Omental fat pad (tissue), 4 donors: ENCODE measurements around the gene RAB33B. TPM values are rescaled to one million over a fixed set of nuclear protein-coding genes. Genes with fewer than 3 reads are reported as not detected.
A peak's percentile ranks its signal among the peaks of the same experiment; 100 is the strongest.
"Not testable (repeated sequence)": the region's sequence is repeated elsewhere in the genome, so short reads cannot be mapped to it uniquely, and the experiment has no call there.

Experiments used
- ATAC-seq: fragments of 150-250 bp; one replicate; pipeline ENCODE4 v1.9.1; 2016; ENCODE audit warnings: mild to moderate bottlenecking, moderate library complexity; ENCODE audit not compliant: low FRiP score
- DNase-seq: peaks from one replicate; pipeline ENCODE4 v3.0.0-alpha.2; 2019; ENCODE audit warnings: low spot score
- total RNA-seq, 4 donors: library from RNA; depleted of rRNA; stranded (reverse); fragments of >200 nt; gene quantifications; one replicate each; pipeline ENCODE4 v1.1.0, GENCODE V29; 2016
- TF ChIP-seq, protein P1 (sequence below), 3 donors: fragments of 450-650 bp; IDR thresholded peaks; one replicate each; pipeline ENCODE4 v1.5.1; 2016 to 2017; ENCODE audit warnings: antibody characterized with exemption in 3 of 3, mild to moderate bottlenecking in 3 of 3, moderate library complexity in 2 of 3

RAB33B gene
- total RNA-seq, 4 donors from 2014 or later = 7.4 to 14.8 (median 10.6) TPM

DNA sequence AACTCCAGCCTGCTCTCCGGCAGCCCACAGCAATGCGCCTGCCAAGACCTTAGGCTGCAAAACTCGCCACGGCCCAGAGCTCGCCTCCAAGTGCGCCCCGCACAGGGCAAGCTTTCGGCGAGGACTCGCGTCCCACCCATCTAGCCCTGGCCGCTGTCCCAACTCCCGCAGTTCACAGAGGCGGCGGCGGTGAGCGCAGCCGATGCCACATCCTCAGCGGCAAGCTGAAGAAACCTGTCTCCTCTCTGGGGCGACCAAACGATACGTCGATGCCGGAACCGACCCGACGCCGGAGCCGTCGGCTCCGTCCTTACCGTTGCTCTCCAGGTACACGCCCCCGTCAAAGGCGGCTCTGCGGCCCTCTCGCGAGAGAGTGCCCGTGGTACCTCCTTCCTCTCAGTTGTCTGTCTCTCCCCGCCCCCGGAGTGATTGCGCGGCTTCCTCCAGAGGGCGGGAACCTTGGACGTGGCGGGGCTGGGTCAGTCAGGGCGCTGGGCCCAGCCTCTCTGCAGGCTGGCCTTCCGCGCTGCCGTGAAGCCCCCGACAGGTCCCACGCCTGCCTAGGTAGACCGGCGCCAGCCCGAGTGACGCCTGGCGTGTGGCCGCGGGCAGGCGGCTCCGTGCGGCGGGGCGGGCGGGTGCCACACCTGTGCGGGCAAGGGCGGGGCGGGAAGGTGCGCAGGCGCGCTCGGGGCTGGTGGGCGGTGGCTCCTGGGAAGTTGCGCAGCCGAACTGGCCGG, 380 bp upstream of the RAB33B start:
- ATAC-seq (peak; percentile 98), DNase-seq (peak; percentile 91)
- TF ChIP-seq, protein P1, sequence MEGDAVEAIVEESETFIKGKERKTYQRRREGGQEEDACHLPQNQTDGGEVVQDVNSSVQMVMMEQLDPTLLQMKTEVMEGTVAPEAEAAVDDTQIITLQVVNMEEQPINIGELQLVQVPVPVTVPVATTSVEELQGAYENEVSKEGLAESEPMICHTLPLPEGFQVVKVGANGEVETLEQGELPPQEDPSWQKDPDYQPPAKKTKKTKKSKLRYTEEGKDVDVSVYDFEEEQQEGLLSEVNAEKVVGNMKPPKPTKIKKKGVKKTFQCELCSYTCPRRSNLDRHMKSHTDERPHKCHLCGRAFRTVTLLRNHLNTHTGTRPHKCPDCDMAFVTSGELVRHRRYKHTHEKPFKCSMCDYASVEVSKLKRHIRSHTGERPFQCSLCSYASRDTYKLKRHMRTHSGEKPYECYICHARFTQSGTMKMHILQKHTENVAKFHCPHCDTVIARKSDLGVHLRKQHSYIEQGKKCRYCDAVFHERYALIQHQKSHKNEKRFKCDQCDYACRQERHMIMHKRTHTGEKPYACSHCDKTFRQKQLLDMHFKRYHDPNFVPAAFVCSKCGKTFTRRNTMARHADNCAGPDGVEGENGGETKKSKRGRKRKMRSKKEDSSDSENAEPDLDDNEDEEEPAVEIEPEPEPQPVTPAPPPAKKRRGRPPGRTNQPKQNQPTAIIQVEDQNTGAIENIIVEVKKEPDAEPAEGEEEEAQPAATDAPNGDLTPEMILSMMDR (IDR thresholded peaks at IDR 0.05) = peak in 1 of 3 donors; percentile 18

DNA sequence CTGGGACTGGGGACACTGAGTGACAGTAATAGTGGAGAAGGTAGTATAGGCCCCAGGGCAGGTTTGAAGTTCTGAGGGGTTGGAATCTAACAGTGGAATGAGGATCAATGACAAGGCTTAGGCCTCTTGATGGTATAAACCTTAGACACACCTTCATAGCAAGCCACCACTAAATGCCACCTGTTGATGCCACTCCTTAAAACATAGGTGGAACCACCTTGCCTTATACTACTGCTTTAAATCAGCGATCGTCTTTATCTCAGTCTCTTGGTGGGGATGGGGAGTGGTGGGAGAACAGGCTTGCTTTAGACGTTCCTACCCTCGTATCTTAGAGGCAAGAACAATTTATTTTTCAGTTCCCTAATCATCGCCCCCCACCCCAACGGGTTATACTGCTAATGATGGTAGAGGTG, 1.2 kb downstream of the RAB33B start:
- no peak for ATAC-seq
- TF ChIP-seq, protein P1 (IDR thresholded peaks at IDR 0.05) = no peak
- no peak for DNase-seq

DNA sequence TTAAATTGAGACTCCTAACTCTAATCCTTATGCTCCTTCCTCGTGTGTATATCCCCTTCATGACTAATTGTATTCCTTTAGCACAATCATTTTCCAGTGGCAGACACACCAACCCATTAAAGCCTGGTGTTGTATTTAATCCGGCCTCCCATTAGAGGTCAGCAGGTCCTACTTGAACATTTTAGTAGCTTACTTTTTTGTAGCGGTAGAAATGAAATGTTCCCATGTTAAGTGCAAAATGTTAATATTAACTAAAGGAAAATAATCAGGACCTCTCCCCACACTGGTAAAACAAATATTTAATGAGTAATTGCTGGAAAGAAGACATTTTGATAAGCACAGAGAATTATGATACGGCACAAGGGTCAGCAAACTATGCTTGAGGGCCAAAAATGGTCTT, 3.4 kb downstream of the RAB33B start:
- ATAC-seq (no peak), DNase-seq (no peak)
- TF ChIP-seq, protein P1 (IDR thresholded peaks at IDR 0.05) = no peak

DNA sequence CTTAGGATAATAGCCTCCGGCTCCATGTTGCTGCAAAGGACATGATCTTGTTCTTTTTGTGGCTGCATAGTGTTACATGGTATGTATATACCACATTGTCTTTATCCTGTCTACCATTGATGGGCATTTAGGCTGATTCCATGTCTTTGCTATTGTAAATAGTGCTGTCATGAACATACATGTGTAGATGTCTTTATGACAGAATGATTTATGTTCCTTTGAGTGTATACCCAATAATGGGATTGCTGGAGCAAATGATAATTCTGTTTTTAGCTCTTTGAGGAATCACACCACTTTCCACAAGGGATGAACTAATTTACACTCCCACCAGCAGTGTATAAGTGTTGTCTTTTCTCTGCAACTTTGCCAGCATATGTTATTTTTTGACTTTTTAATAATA, 4.6 kb downstream of the RAB33B start:
- DNase-seq (no peak), ATAC-seq (no peak)
- TF ChIP-seq, protein P1 (IDR thresholded peaks at IDR 0.05) = no peak

DNA sequence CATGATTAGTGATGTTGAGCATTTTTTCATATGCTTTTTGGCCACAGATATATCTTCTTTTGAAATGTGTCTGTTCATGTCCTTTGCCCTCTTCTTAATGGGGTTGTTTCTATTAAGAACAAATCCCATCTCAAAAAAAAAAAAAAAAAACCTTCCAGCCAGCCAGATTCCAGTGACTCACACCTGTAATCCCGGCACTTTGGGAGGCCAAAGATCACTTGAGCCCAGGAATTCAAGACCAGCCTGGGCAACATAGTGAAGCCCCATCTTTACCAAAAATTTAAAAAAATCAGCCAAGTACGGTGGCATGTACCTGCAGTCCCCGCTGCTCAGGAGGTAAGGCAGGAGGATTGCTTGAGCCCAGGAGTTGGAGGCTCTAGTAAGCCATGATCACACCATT, 5.1 kb downstream of the RAB33B start:
- ATAC-seq = no peak
- TF ChIP-seq, protein P1 (IDR thresholded peaks at IDR 0.05) = no peak

DNA sequence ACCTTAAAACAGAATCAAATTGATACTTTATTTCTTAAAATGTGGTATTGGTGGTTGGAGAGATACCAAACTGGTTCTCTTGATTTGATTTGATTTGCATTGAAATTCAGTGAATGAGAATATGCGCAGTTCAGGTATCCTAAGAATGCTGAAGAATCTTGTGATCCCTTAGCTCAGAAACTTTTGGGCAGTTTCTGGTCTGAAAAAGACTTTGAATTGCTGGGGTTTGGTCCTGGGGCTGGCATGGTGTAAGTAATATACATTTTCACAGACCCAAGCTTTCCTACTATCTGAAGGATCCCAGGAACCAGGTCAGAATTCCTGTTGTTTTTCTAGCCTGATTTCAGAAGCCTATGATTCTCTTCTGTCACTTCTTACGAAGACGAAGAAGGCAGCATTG, 6.6 kb downstream of the RAB33B start:
- ATAC-seq = no peak
- DNase-seq = no peak
- TF ChIP-seq, protein P1 (IDR thresholded peaks at IDR 0.05) = no peak

More for the DNA sequence above, 5.1 kb downstream of the RAB33B start:
- no peak for DNase-seq

DNA sequence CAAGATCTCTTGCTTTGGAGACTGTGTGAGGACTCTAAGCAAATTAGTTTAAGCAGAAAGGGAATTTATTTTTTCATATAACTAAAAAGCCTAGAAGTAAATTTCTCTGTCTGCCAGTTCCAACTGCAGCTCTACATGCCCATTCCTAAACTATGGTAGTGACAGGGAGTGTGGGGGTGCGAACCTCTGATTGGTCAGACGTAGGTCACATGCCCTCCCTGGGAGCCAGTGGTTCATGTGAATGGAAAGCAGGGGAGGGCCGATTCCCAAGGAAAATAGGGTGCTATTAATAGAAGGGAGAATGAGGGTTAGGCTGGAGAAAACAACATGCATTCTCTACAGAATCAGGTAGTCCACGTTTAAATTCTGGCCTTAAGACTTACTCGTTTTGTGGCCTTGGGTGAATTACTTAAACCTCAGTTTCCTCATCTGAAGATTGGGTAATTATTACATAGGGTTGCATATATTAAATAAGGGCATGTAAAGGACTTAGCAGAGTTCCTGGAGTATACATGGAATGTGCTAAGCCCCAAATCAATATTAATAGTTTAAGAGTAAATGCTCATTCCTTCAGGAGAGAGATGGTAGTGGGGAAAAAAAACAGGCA, 7.2 kb downstream of the RAB33B start:
- TF ChIP-seq, protein P1 (IDR thresholded peaks at IDR 0.05) = no peak
- ATAC-seq = no peak
- no peak for DNase-seq

DNA sequence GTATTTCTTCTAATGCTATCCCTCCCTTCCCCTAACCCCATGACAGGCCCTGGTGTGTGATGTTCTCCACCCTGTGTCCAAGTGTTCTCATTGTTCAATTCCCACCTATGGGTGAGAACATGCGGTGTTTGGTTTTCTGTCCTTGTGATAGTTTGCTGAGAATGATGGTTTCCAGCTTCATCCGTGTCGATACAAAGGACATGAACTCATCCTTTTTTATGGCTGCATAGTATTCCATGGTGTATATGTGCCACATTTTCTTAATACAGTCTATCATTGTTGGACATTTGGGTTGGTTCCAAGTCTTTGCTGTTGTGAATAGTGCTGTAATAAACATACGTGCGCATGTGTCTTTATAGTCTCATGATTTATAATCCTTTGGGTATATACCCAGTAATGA, 10.6 kb downstream of the RAB33B start:
- not testable (repeated sequence) for DNase-seq, ATAC-seq
